K562 (cell line): ENCODE results near the gene FUCA2. TPM values are rescaled to one million over a fixed set of nuclear protein-coding genes. Genes with fewer than 3 reads are reported as not detected.

Experiments
- ATAC-seq: fragments of 200-7000 bp; cut with Tn5 transposase; 3 replicates; pipeline ENCODE4 v1.9.1; 2020; ENCODE audit warnings: moderate library complexity
- BruUV-seq: library from RNA; stranded (reverse); fragments of 400-500 nt; replicated peaks from 2 replicates; lab custom pipeline; 2021; lab: Mats Ljungman, UMichigan
- CTCF ChIA-PET: fragments of 300-600 bp; formaldehyde crosslinking; extraction: SDS; loops from one replicate; lab custom pipeline; 2021; ENCODE audit warnings: low intra/inter-chr PET ratio; lab: Yijun Ruan, JAX
- POLR2A ChIA-PET: fragments of 300-600, 350-650 bp; sonication (Branson Sonifier 250); formaldehyde crosslinking; extraction: SDS; loops from one replicate; lab custom pipeline; 2021; ENCODE audit warnings: antibody characterized with exemption, inconsistent platforms; lab: Yijun Ruan, JAX
- DNase-seq, 4 experiments: peaks; one replicate each; pipeline versions ENCODE4 v3.0.0 to v3.0.0-alpha.2; 2011 to 2018; ENCODE audit warnings: low spot score in 3 of 4, mixed read lengths in 3 of 4; ENCODE audit errors: extremely low read depth in 1 of 4
- FAIRE-seq: peaks from 2 replicates; lab custom pipeline; 2011; peaks lifted over from hg19 to GRCh38; lab: Jason Lieb, UNC
- H2AFZ ChIP-seq: 2 replicates; pipeline ENCODE4 v1.6.0; 2011; ENCODE audit warnings: low read depth, low read length, control low read depth, inconsistent platforms
- H3K27ac ChIP-seq: fragments of 200-600 bp; 3 replicates; pipeline ENCODE4 v1.8.0; 2011; ENCODE audit warnings: low read depth, mild to moderate bottlenecking, control low read depth, inconsistent platforms, low read length, moderate library complexity, mixed read lengths; ENCODE audit errors: extremely low read depth
- H3K27me3 ChIP-seq, 2 experiments: fragments of 300-600 bp in 1 of 2; 2 replicates in 1 of 2; 3 replicates in 1 of 2; pipeline versions ENCODE4 v1.6.0 to v1.8.0; 2011; ENCODE audit warnings: inconsistent platforms in 2 of 2, low read length in 2 of 2, mild to moderate bottlenecking in 1 of 2, mixed read lengths in 1 of 2, moderate library complexity in 1 of 2; ENCODE audit not compliant: control insufficient read depth in 2 of 2, insufficient read depth in 2 of 2
- H3K36me3 ChIP-seq: fragments of 300-600 bp; 3 replicates; pipeline ENCODE4 v1.8.0; 2011; ENCODE audit warnings: mild to moderate bottlenecking, low read length, inconsistent platforms; ENCODE audit not compliant: control insufficient read depth, insufficient read depth
- H3K4me1 ChIP-seq, 2 experiments: fragments of 200-600 bp in 1 of 2; replicated peaks in 1 of 2; 2 replicates in 1 of 2; 3 replicates in 1 of 2; pipeline versions ENCODE4 v1.5.1 to v1.8.0; 2011; ENCODE audit warnings: inconsistent platforms in 2 of 2, low read length in 2 of 2, mild to moderate bottlenecking in 1 of 2, mixed read lengths in 1 of 2, moderate library complexity in 1 of 2; ENCODE audit not compliant: control insufficient read depth in 2 of 2, insufficient read depth in 2 of 2
- H3K4me2 ChIP-seq: 2 replicates; pipeline ENCODE4 v1.6.1; 2011; ENCODE audit warnings: low read length, control low read depth, inconsistent platforms, mixed read lengths; ENCODE audit not compliant: insufficient read depth
- H3K4me3 ChIP-seq: fragments of 200-600 bp; sonication (generic), shearing (Covaris generic); 2 replicates; pipeline ENCODE4 v1.5.1; 2016; ENCODE audit warnings: control low read depth, inconsistent platforms
- H3K79me2 ChIP-seq: fragments of 200-600 bp; 3 replicates; pipeline ENCODE4 v1.8.0; 2011; ENCODE audit warnings: low read length, inconsistent platforms; ENCODE audit not compliant: control insufficient read depth, insufficient read depth
- H3K9ac ChIP-seq, 2 experiments: 2 replicates each; pipeline versions ENCODE4 v1.6.0 to v1.6.1; 2011; ENCODE audit warnings: low read depth in 2 of 2, low read length in 2 of 2, control low read depth in 1 of 2, inconsistent platforms in 1 of 2, mild to moderate bottlenecking in 1 of 2, mixed read lengths in 1 of 2; ENCODE audit not compliant: insufficient read depth in 1 of 2
- H3K9me1 ChIP-seq: one replicate; pipeline ENCODE4 v1.6.0; 2011; ENCODE audit warnings: inconsistent platforms, mild to moderate bottlenecking, low read length, moderate library complexity; ENCODE audit not compliant: control insufficient read depth, insufficient read depth
- H3K9me3 ChIP-seq: replicated peaks from 2 replicates; pipeline ENCODE4 v1.5.1; 2011; ENCODE audit warnings: low read depth, low read length, inconsistent platforms; ENCODE audit not compliant: control insufficient read depth, insufficient read depth
- H4K20me1 ChIP-seq: replicated peaks from 2 replicates; pipeline ENCODE4 v1.6.1; 2011; ENCODE audit warnings: low read length, inconsistent platforms, mixed read lengths; ENCODE audit not compliant: control insufficient read depth, insufficient read depth
- AFF1 ChIP-seq, 2 experiments: fragments of 450-650 bp; IDR thresholded peaks; 2 replicates each; pipeline ENCODE4 v1.6.1; 2018; ENCODE audit warnings: mild to moderate bottlenecking in 2 of 2, low read depth in 1 of 2; ENCODE audit not compliant: partially characterized antibody in 2 of 2
- ARID1B ChIP-seq: fragments of 450-650 bp; IDR thresholded peaks from 2 replicates; pipeline ENCODE4 v1.6.1; 2016; ENCODE audit warnings: antibody characterized with exemption, mild to moderate bottlenecking, inconsistent platforms
- CBFA2T2 ChIP-seq: fragments of 450-650 bp; conservative IDR thresholded peaks from 2 replicates; pipeline ENCODE4 v1.6.1; 2017; ENCODE audit warnings: mild to moderate bottlenecking
- DACH1 ChIP-seq: fragments of 450-650 bp; IDR thresholded peaks from 2 replicates; pipeline ENCODE4 v1.6.1; 2018; ENCODE audit not compliant: partially characterized antibody
- EGR1 ChIP-seq: fragments of 450-650 bp; conservative IDR thresholded peaks from 2 replicates; pipeline ENCODE4 v1.6.1; 2017; ENCODE audit warnings: mild to moderate bottlenecking
- EP400 ChIP-seq: fragments of 450-650 bp; IDR thresholded peaks from 2 replicates; pipeline ENCODE4 v1.6.1; 2017; ENCODE audit warnings: antibody characterized with exemption, mild to moderate bottlenecking, moderate library complexity
- ESRRA ChIP-seq: fragments of 450-650 bp; IDR thresholded peaks from 2 replicates; pipeline ENCODE4 v1.6.1; 2014; ENCODE audit warnings: low read depth, mild to moderate bottlenecking, moderate library complexity, borderline replicate concordance
- GABPA ChIP-seq: fragments of 200-800 bp; sonication (Bioruptor generic); conservative IDR thresholded peaks from 2 replicates; pipeline ENCODE4 v1.6.1; 2016; ENCODE audit warnings: low read depth, missing genetic modification characterization, missing compliant biosample characterization
- HDAC3 ChIP-seq: fragments of 450-650 bp; IDR thresholded peaks from 2 replicates; pipeline ENCODE4 v1.6.1; 2018; ENCODE audit warnings: borderline replicate concordance, mild to moderate bottlenecking, moderate library complexity; ENCODE audit not compliant: partially characterized antibody
- RB1 ChIP-seq: fragments of 450-650 bp; IDR thresholded peaks from 2 replicates; pipeline ENCODE4 v1.6.1; 2017; ENCODE audit warnings: low read depth, mild to moderate bottlenecking
- SMARCA5 ChIP-seq: fragments of 450-650 bp; IDR thresholded peaks from 2 replicates; pipeline ENCODE4 v1.6.1; 2016
- ZFP30 ChIP-seq: fragments of 250-450 bp; sonication (Bioruptor Pico); IDR thresholded peaks from 2 replicates; pipeline ENCODE4 v1.8.0; 2022; ENCODE audit warnings: moderate library complexity, mild to moderate bottlenecking, inconsistent platforms, borderline replicate concordance
- ZNF217 ChIP-seq: sonication (generic); formaldehyde crosslinking; IDR thresholded peaks from 2 replicates; pipeline ENCODE4 v1.8.0; 2022; ENCODE audit warnings: mild to moderate bottlenecking, missing genetic modification reagents
- WGBS: fragments of 100-300 bp; shearing (Covaris generic); methylation state at CpG from one replicate; pipeline ENCODE4 v1.1.6; 2016; ENCODE audit warnings: low coverage, mixed read lengths; ENCODE audit not compliant: insufficient coverage; ENCODE audit errors: missing lambda C conversion rate; 5-methylcytosine and 5-hydroxymethylcytosine counted together
- in situ Hi-C: fragments of 300-500 bp; cut with MboI; formaldehyde crosslinking; loops from 4 replicates; pipeline ENCODE4 v1.15.0; 2018; ENCODE audit warnings: inconsistent platforms, mixed read lengths
- intact Hi-C: fragments of 100-400 bp; cut with micrococcal nuclease; formaldehyde crosslinking; loops from 2 replicates; pipeline ENCODE4 v1.14.2; 2022
- polyA plus RNA-seq, 8 experiments: library from polyadenylated mRNA; depleted of rRNA in 4 of 8; stranded (reverse) in 5 of 8; unstranded in 3 of 8; fragments of >200 nt; fragmentation: Nextera tagmentation in 2 of 8; fragmentation: Illumina TruSeq in 1 of 8; extraction: Ambion mirVana in 2 of 8; extraction: Trizol in 1 of 8; gene quantifications; 2 replicates each; pipeline versions ENCODE4 v1.2.1 to v1.2.3, GENCODE V29; 2011 to 2014; ENCODE audit warnings: inconsistent platforms in 1 of 8, missing spikeins in 1 of 8
- total RNA-seq, 7 experiments: library from RNA; depleted of rRNA in 6 of 7; stranded (reverse); fragments of >200 nt in 6 of 7; fragmentation: Illumina TruSeq in 2 of 7; extraction: Trizol in 2 of 7; gene quantifications; 2 replicates each; pipeline versions ENCODE4 v1.2.1 to v1.2.3, GENCODE V29; 2011 to 2021; ENCODE audit warnings: low replicate concordance in 1 of 7

The FUCA2 gene
- total and polyA plus RNA-seq, 9 of the 15 experiments (the other 6 are each of a cell fraction or from before 2014, with no cell fraction given) = 20.6 to 112 (median 79.3) TPM

GRCh38 chr6:143555582-143555981 lies 44.1 kb upstream of the FUCA2 start:
- no peak for ATAC-seq

DNA sequence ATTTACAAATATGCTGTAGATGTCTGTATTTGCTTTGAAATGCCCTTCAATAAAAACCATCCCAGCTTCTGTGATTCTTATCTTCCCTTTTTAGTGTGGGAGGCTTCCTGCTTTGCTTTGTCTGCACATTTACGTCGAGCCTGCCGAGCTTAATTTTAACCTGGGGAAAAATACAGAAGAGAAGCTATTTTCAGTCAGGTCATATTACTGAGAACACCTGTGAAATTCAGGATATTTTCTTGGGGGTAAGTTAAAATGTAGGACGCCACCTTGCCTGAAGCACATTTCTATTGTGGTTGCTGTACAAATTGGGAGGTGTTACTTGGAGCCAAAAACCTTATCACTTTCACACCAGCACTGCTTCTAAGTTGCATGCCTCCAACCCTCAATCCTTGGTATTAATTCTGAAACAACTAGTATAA lies 43.6 kb upstream of the FUCA2 start:
- intact Hi-C loops = no loop called here
- TF ChIP-seq AFF1 (IDR thresholded peaks at IDR 0.05; ENCODE audit: low read depth in 1 of 2, partially characterized antibody in 2 of 2) = peak in 1 of 2 experiments; percentile 47
- TF ChIP-seq ZNF217 (CRISPR knock-in tag) = no peak
- TF ChIP-seq EP400 = peak; percentile 13; the same call in 1 of the 2 replicates
- TF ChIP-seq HDAC3 = peak; percentile 38
- peak; percentile 53 for TF ChIP-seq GABPA (tag)
- no peak for TF ChIP-seq ZFP30 (CRISPR knock-in tag)
- peak; percentile 82 for TF ChIP-seq ARID1B
- TF ChIP-seq RB1 = no peak
- 0 out of 2 replicates have a peak, but pooled peaks have one; percentile 17 for TF ChIP-seq ESRRA
- peak; percentile 41; the same call in 1 of the 2 replicates for TF ChIP-seq CBFA2T2

More at GRCh38 chr6:143555582-143555981, 44.1 kb upstream of the FUCA2 start:
- H2AFZ ChIP-seq = no peak overlapping the region; the same call in 1 of the 2 replicates
- BruUV-seq = no TSS peak
- H3K27me3 ChIP-seq = no peaks in the 10 kb centered on the region
- no peaks in the 10 kb centered on the region for H3K36me3 ChIP-seq
- no peak for FAIRE-seq
- in situ Hi-C loops (loop anchor here (25.0 kb wide), 1 partner anchor 1657 kb away; no protein-coding TSS in a partner anchor), intact Hi-C loops (no loop called here)
- H3K9ac ChIP-seq = no peak overlapping the region
- no peaks in the 10 kb centered on the region for H3K79me2 ChIP-seq
- no peak overlapping the region for H3K27ac ChIP-seq
- 27% methylated on average over 3 of the region's 3 CpGs for WGBS
- peaks cover 3 to 14% of the 10 kb centered on the region in 2 experiments; a peak in 3 of 5 replicates for H3K4me1 ChIP-seq
- no peak for DNase-seq
- TF ChIP-seq EGR1 (peak; percentile 53; the same call in 1 of the 2 replicates), DACH1 (peak; percentile 22), SMARCA5 (no peak)
- ChIA-PET CTCF (no interaction called here), POLR2A (interaction anchor here (0.6 to 0.9 kb wide), 3 partner anchors 11 to 666 kb away, joined by 3 to 6 read pairs (median 3); no protein-coding TSS in a partner anchor)
- H3K4me3 ChIP-seq = no peak overlapping the region
- H3K9me1 ChIP-seq = no peaks in the 10 kb centered on the region
- peak overlapping the region; percentile 30; the same call in 1 of the 2 replicates for H3K4me2 ChIP-seq
- H3K9me3 ChIP-seq = no peaks in the 10 kb centered on the region
- no peaks in the 10 kb centered on the region for H4K20me1 ChIP-seq

More for the DNA sequence above, 43.6 kb upstream of the FUCA2 start:
- Histone ChIP-seq H3K27ac (no peak overlapping the region), H3K4me1 (peaks cover 3 to 14% of the 10 kb centered on the region in 2 experiments; a peak in 3 of 5 replicates), H4K20me1 (no peaks in the 10 kb centered on the region), H3K9ac (no peak overlapping the region), H3K27me3 (no peaks in the 10 kb centered on the region), H3K9me1 (no peaks in the 10 kb centered on the region), H3K9me3 (no peaks in the 10 kb centered on the region), H2AFZ (peak overlapping the region; percentile 54), H3K4me3 (no peak overlapping the region), H3K36me3 (no peaks in the 10 kb centered on the region), H3K79me2 (no peaks in the 10 kb centered on the region), H3K4me2 (peak overlapping the region; percentile 30)
- FAIRE-seq = peak; percentile 84
- in situ Hi-C loops = loop anchor here (25.0 kb wide), 1 partner anchor 1657 kb away; no protein-coding TSS in a partner anchor
- BruUV-seq = no TSS peak
- peak; percentile 42 to 68 (median 50) for DNase-seq
- POLR2A ChIA-PET = interaction anchor here (0.8 to 0.9 kb wide), 2 partner anchors 12 to 13 kb away, joined by 4 to 6 read pairs; no protein-coding TSS in a partner anchor
- WGBS = 0% methylated on average over 4 of the region's 4 CpGs
- CTCF ChIA-PET = no interaction called here
- ATAC-seq = peak; percentile 81
